ENCODE data around the gene ARGLU1. TPM values are rescaled to one million over a fixed set of nuclear protein-coding genes. Genes with fewer than 3 reads are reported as not detected.
A peak's percentile ranks its signal among the peaks of the same experiment; 100 is the strongest.

ARGLU1 gene
- total RNA-seq = 10 to 100 TPM; 58.7 to 60.0 TPM

- no peak for TF ChIP-seq CTCF (IDR thresholded peaks at IDR 0.05)
- intact Hi-C loops (cut with DNase I) = loop anchor here (5.0 to 10.0 kb wide), 2 partner anchors 50 to 347 kb away; no protein-coding TSS in a partner anchor
- peak; percentile 95 for DNase-seq
- Histone ChIP-seq H3K4me3 (peak within 1 kb of the TSS; percentile 81), H3K9me3 (no peaks in the 10 kb centered on the region), H3K9ac (ENCODE audit: low read depth in 2 of 2, low read length in 2 of 2) (peak within 1 kb of the TSS; percentile 88 to 90), H3K27ac (peak within 1 kb of the TSS; percentile 99), H3K4me1 (peaks cover 9% of the 10 kb centered on the region), H3K27me3 (no peaks in the 10 kb centered on the region), H3K36me3 (no peaks in the 10 kb centered on the region)
Observed at GRCh38 chr13:106567474-106568298, at the start of gene ARGLU1. TSS of gene ARGLU1 (minus strand) at chr13:106568137. CDS start at chr13:106567919, 218 bp downstream.

- Histone ChIP-seq H3K4me1 (no peaks in the 10 kb centered on the region), H3K9me3 (no peaks in the 10 kb centered on the region), H3K9ac (ENCODE audit: low read depth in 2 of 2, low read length in 2 of 2) (no peak overlapping the region), H3K27ac (no peak overlapping the region), H3K4me3 (no peak overlapping the region), H3K27me3 (no peaks in the 10 kb centered on the region), H3K36me3 (no peaks in the 10 kb centered on the region)
- DNase-seq = no peak
- TF ChIP-seq CTCF (IDR thresholded peaks at IDR 0.05) = no peak
- intact Hi-C loops (cut with DNase I) = loop anchor here (5.0 to 10.0 kb wide), 3 partner anchors 50 to 297 kb away; partner anchors contain the start of genes ARGLU1 and EFNB2
Observed at GRCh38 chr13:106617561-106617960, 49.6 kb upstream of the ARGLU1 start.

GRCh38 chr13:106616729-106617128 lies 48.8 kb upstream of the ARGLU1 start:
- intact Hi-C loops (cut with DNase I) = loop anchor here (5.0 to 10.0 kb wide), 3 partner anchors 49 to 298 kb away; partner anchors contain the start of genes ARGLU1 and EFNB2
- no peaks in the 10 kb centered on the region for H3K4me1 ChIP-seq
- no peaks in the 10 kb centered on the region for H3K27me3 ChIP-seq
- no peak overlapping the region for H3K27ac ChIP-seq
- H3K9ac ChIP-seq (ENCODE audit: low read depth in 2 of 2, low read length in 2 of 2) = no peak overlapping the region
- H3K4me3 ChIP-seq = no peak overlapping the region
- DNase-seq = peak; percentile 13
- H3K9me3 ChIP-seq = no peaks in the 10 kb centered on the region
- no peaks in the 10 kb centered on the region for H3K36me3 ChIP-seq
- no peak for TF ChIP-seq CTCF (IDR thresholded peaks at IDR 0.05)

- DNase-seq = no peak
- H3K9me3 ChIP-seq = no peaks in the 10 kb centered on the region
- TF ChIP-seq CTCF (IDR thresholded peaks at IDR 0.05) = no peak
- no peaks in the 10 kb centered on the region for H3K36me3 ChIP-seq
- H3K4me1 ChIP-seq = no peaks in the 10 kb centered on the region
- intact Hi-C loops (cut with DNase I) = loop anchor here (5.0 to 10.0 kb wide), 3 partner anchors 48 to 300 kb away; partner anchors contain the start of genes ARGLU1 and EFNB2
- H3K9ac ChIP-seq (ENCODE audit: low read depth in 2 of 2, low read length in 2 of 2) = no peak overlapping the region
- H3K27me3 ChIP-seq = no peaks in the 10 kb centered on the region
- no peak overlapping the region for H3K4me3 ChIP-seq
- no peak overlapping the region for H3K27ac ChIP-seq
Observed at GRCh38 chr13:106614874-106615273, 46.9 kb upstream of the ARGLU1 start.

- intact Hi-C loops (cut with DNase I) = loop anchor here (10.0 kb wide), 1 partner anchor 302 kb away; no protein-coding TSS in a partner anchor
Observed at GRCh38 chr13:106612688-106613087, 44.8 kb upstream of the ARGLU1 start.

More at GRCh38 chr13:106612688-106613087, 44.8 kb upstream of the ARGLU1 start:
- TF ChIP-seq CTCF (IDR thresholded peaks at IDR 0.05) = no peak
- Histone ChIP-seq H3K4me3 (no peak overlapping the region), H3K9ac (ENCODE audit: low read depth in 2 of 2, low read length in 2 of 2) (no peak overlapping the region), H3K4me1 (no peaks in the 10 kb centered on the region), H3K27ac (no peak overlapping the region), H3K36me3 (no peaks in the 10 kb centered on the region), H3K9me3 (no peaks in the 10 kb centered on the region), H3K27me3 (no peaks in the 10 kb centered on the region)
- peak; percentile 56 for DNase-seq
